Prostate gland (tissue), 2 donors: ENCODE measurements around the gene CCR6. TPM values are rescaled to one million over a fixed set of nuclear protein-coding genes. Genes with fewer than 3 reads are reported as not detected.

Source experiments
- DNase-seq: peaks from one replicate; pipeline ENCODE4 v3.0.0-alpha.2; 2019; ENCODE audit warnings: low spot score
- H3K27ac ChIP-seq, 2 donors: fragments of 200-600 bp; sonication (generic); 2 replicates each; pipeline ENCODE4 v1.5.1; 2017 to 2019
- H3K27me3 ChIP-seq: fragments of 200-600 bp; sonication (generic); replicated peaks from 2 replicates; pipeline ENCODE4 v1.5.1; 2019; ENCODE audit not compliant: insufficient read depth
- H3K36me3 ChIP-seq, 2 donors: fragments of 200-600 bp; sonication (generic); 1 replicate in 1 of 2; 2 replicates in 1 of 2; pipeline versions ENCODE4 v1.5.1 to v1.8.1; 2017 to 2019
- H3K4me1 ChIP-seq: fragments of 200-600 bp; sonication (generic); replicated peaks from 2 replicates; pipeline ENCODE4 v1.5.1; 2019
- H3K4me3 ChIP-seq, 2 donors: fragments of 200-600 bp; sonication (generic); 2 replicates each; pipeline ENCODE4 v1.5.1; 2017 to 2019
- H3K9me3 ChIP-seq: fragments of 200-600 bp; sonication (generic); 2 replicates; pipeline ENCODE4 v1.5.1; 2017
- POLR2A ChIP-seq: fragments of 450-650 bp; IDR thresholded peaks from one replicate; pipeline ENCODE4 v1.6.1; 2016; ENCODE audit warnings: antibody characterized with exemption, mild to moderate bottlenecking
- POLR2AphosphoS5 ChIP-seq: sonication (generic); formaldehyde crosslinking; IDR thresholded peaks from one replicate; pipeline ENCODE4 v1.6.1; 2017; ENCODE audit warnings: antibody characterized with exemption
- WGBS: methylation state at CpG from one replicate; pipeline ENCODE4 v1.1.5; 2018; 5-methylcytosine and 5-hydroxymethylcytosine counted together
- intact Hi-C: fragments of 100-400 bp; cut with DNase I; formaldehyde crosslinking; loops from one replicate; pipeline ENCODE4 v1.14.2; 2022
- total RNA-seq, 2 donors: library from RNA; depleted of rRNA; stranded (reverse); fragments of >200 nt; gene quantifications; one replicate each; pipeline ENCODE4 v1.1.0, GENCODE V29; 2016
- TF ChIP-seq, protein P1 (sequence below), 4 experiments: fragments of 200-600 bp in 2 of 4; fragments of 450-650 bp in 2 of 4; sonication (generic) in 2 of 4; IDR thresholded peaks; 1 replicate in 3 of 4; 2 replicates in 1 of 4; pipeline ENCODE4 v1.5.1; 2016 to 2019; ENCODE audit warnings: antibody characterized with exemption in 4 of 4, mild to moderate bottlenecking in 2 of 4, moderate library complexity in 2 of 4

CCR6 gene
- total RNA-seq, 2 donors from 2014 or later: not detected

GRCh38 chr6:167154895-167155294 is 32.0 kb downstream of the CCR6 start:
- Histone ChIP-seq H3K9me3 (no peaks in the 10 kb centered on the region), H3K27me3 (peaks cover 2% of the 10 kb centered on the region), H3K4me3 (no peak overlapping the region), H3K36me3 (no peaks in the 10 kb centered on the region), H3K4me1 (no peaks in the 10 kb centered on the region), H3K27ac (no peak overlapping the region)
- TF ChIP-seq, protein P1, sequence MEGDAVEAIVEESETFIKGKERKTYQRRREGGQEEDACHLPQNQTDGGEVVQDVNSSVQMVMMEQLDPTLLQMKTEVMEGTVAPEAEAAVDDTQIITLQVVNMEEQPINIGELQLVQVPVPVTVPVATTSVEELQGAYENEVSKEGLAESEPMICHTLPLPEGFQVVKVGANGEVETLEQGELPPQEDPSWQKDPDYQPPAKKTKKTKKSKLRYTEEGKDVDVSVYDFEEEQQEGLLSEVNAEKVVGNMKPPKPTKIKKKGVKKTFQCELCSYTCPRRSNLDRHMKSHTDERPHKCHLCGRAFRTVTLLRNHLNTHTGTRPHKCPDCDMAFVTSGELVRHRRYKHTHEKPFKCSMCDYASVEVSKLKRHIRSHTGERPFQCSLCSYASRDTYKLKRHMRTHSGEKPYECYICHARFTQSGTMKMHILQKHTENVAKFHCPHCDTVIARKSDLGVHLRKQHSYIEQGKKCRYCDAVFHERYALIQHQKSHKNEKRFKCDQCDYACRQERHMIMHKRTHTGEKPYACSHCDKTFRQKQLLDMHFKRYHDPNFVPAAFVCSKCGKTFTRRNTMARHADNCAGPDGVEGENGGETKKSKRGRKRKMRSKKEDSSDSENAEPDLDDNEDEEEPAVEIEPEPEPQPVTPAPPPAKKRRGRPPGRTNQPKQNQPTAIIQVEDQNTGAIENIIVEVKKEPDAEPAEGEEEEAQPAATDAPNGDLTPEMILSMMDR (IDR thresholded peaks at IDR 0.05): no peak
- TF ChIP-seq POLR2AphosphoS5 (no peak), POLR2A (no peak)
- no peak for DNase-seq
- intact Hi-C loops: no loop called here
- 43% methylated on average over 2 of the region's 2 CpGs for WGBS

GRCh38 chr6:167157414-167157813 is 34.5 kb downstream of the CCR6 start:
- no peak for DNase-seq
- no peaks in the 10 kb centered on the region for H3K9me3 ChIP-seq
- intact Hi-C loops: no loop called here
- no peak overlapping the region for H3K27ac ChIP-seq
- no peaks in the 10 kb centered on the region for H3K4me1 ChIP-seq
- WGBS: 94% methylated on average over 16 of the region's 19 CpGs
- H3K4me3 ChIP-seq: no peak overlapping the region
- no peak for TF ChIP-seq POLR2AphosphoS5
- TF ChIP-seq, protein P1 (IDR thresholded peaks at IDR 0.05): no peak
- H3K36me3 ChIP-seq: no peaks in the 10 kb centered on the region
- H3K27me3 ChIP-seq: peaks cover 2% of the 10 kb centered on the region

DNA sequence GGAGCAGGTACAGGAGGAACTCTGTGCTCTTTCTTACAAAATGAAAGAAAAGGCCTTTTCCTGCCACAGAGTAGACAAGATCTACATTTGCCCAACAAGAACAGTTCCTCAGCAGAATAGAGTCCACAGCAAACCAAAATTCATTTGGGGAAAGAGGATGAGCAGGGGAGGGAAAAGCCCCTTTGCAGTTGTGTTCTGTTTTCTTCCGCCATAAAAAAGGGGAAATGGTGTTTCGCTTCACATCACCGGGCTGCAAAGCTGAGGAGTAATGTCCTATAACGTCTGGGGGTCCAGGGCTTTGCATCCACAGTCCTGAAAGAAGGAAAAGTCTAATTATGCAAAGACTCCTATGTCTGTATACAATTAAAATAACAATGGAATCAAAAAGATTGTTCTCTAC is 35.0 kb downstream of the CCR6 start, which contains the start of gene GPR31:
Gene GPR31, minus strand, starts transcription at position 118 of the 400 bp plus-strand sequence. CDS start 149 bp downstream, outside the sequence.
- intact Hi-C loops: no loop called here
- H3K27ac ChIP-seq: no peak within 1 kb of the TSS
- H3K9me3 ChIP-seq: no peaks in the 10 kb centered on the region
- H3K27me3 ChIP-seq: peaks cover 2% of the 10 kb centered on the region
- no peak within 1 kb of the TSS for H3K4me3 ChIP-seq
- H3K36me3 ChIP-seq: no peaks in the 10 kb centered on the region
- 64% methylated on average over 4 of the region's 4 CpGs for WGBS
- H3K4me1 ChIP-seq: no peaks in the 10 kb centered on the region
- no peak for DNase-seq
- TF ChIP-seq POLR2AphosphoS5 (no peak), POLR2A (no peak)
- TF ChIP-seq, protein P1 (IDR thresholded peaks at IDR 0.05): no peak

DNA sequence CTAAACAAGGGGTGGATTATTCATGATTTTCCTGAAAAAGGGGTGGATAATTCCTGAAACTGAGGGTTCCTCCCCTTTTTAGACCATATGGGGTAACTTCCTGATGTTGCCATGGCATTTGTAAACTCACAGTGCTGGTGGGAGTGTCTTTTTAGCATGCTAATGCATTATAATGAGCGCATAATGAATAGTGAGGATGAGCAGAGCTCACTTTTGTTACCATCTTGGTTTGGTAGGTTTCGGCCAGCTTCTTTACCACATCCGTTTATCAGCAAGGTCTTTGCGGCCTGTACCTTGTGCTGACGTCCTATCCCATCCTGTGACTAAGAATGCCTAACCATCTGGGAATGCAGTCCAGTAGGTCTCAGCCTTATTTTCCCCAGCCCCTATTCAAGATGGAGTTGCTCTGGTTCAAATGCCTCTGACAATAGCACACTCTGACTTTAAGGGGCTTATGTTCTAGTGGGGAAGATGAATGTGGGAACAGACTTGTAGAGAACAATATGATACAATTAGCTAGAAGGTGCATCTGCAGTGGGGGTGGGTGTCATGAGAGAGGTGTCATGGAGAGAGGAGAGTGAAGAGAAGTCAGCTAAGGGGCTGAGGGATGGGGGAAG is 39.1 kb downstream of the CCR6 start:
- TF ChIP-seq, protein P1 (IDR thresholded peaks at IDR 0.05): no peak
- DNase-seq: no peak
- peaks cover 7% of the 10 kb centered on the region for H3K27me3 ChIP-seq
- no peaks in the 10 kb centered on the region for H3K36me3 ChIP-seq
- no peak overlapping the region for H3K27ac ChIP-seq
- WGBS: 99% methylated on average over 5 of the region's 5 CpGs
- no peak overlapping the region for H3K4me3 ChIP-seq
- H3K4me1 ChIP-seq: no peaks in the 10 kb centered on the region
- no peaks in the 10 kb centered on the region for H3K9me3 ChIP-seq
- intact Hi-C loops: no loop called here

- Histone ChIP-seq H3K4me3 (no peak overlapping the region), H3K27me3 (peaks cover 7% of the 10 kb centered on the region), H3K9me3 (no peaks in the 10 kb centered on the region), H3K27ac (no peak overlapping the region), H3K36me3 (no peaks in the 10 kb centered on the region), H3K4me1 (no peaks in the 10 kb centered on the region)
- TF ChIP-seq POLR2A (no peak), POLR2AphosphoS5 (no peak)
- TF ChIP-seq, protein P1 (IDR thresholded peaks at IDR 0.05): no peak
- no peak for DNase-seq
- 90% methylated on average over 12 of the region's 12 CpGs for WGBS
- intact Hi-C loops: no loop called here
These were observed 39.7 kb downstream of the CCR6 start for GRCh38 chr6:167162591-167162990.
